Astrocyte (in vitro differentiated cells and primary cell): Measurements from ENCODE around the gene MBD5.

Experiments
- EZH2 ChIP-seq: IDR thresholded peaks from 2 replicates; pipeline ENCODE4 v1.6.1; 2012; ENCODE audit warnings: mild to moderate bottlenecking, low read length, inconsistent platforms; ENCODE audit not compliant: insufficient read depth
- TF ChIP-seq, protein P1 (sequence below): IDR thresholded peaks from 2 replicates; pipeline ENCODE4 v1.5.1; 2011; ENCODE audit warnings: low read depth, mild to moderate bottlenecking, inconsistent platforms, low read length, moderate library complexity; ENCODE audit not compliant: insufficient read depth

DNA sequence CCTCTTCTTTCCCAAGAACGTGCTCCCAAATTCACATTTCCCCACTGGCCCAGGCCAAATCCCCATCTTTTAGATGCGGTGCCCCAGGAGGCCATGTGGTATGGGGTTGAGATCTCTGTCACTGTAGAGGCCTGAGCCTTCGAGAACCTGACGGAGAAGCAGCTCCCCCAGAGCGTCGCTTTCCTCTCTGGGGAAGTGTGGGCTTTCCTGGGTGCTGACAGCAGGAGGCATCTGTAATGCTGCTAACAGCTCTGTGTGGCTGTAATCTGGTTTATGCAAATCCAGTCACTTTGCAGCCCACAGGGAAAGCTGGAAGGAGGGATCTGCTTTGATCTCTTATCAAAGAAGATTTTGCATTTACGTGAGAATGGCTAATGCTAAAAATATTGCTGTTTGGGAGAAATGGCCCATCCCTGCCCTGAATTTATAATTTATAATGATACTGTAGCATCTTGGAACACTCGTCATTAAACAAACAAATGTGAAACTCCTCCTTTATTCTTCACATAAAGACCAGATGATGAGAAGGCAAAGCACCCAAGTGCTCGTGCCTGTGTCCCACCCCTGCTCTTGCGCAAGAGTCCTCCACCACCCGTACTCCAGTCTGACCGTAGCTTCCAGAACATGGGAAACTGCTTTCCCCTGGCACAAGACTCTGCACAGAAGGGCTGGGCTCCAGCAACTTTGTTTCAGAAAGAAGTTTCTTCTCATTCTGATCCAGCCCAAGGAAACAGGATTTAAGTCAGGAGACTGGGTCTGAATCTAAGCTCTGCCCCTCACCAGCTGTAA is 513.7 kb downstream of the MBD5 start:
- TF ChIP-seq, protein P1, sequence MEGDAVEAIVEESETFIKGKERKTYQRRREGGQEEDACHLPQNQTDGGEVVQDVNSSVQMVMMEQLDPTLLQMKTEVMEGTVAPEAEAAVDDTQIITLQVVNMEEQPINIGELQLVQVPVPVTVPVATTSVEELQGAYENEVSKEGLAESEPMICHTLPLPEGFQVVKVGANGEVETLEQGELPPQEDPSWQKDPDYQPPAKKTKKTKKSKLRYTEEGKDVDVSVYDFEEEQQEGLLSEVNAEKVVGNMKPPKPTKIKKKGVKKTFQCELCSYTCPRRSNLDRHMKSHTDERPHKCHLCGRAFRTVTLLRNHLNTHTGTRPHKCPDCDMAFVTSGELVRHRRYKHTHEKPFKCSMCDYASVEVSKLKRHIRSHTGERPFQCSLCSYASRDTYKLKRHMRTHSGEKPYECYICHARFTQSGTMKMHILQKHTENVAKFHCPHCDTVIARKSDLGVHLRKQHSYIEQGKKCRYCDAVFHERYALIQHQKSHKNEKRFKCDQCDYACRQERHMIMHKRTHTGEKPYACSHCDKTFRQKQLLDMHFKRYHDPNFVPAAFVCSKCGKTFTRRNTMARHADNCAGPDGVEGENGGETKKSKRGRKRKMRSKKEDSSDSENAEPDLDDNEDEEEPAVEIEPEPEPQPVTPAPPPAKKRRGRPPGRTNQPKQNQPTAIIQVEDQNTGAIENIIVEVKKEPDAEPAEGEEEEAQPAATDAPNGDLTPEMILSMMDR, result no peak
- no peak for TF ChIP-seq EZH2
